H54 (cell line): ENCODE measurements around the gene CNTNAP2.
A peak's percentile ranks its signal among the peaks of the same experiment; 100 is the strongest.

Source experiments
- DNase-seq: peaks from one replicate; pipeline ENCODE4 v3.0.0; 2011; ENCODE audit warnings: low spot score, mixed read lengths; ENCODE audit not compliant: insufficient read length
- FAIRE-seq: peaks from 3 replicates; lab custom pipeline; 2011; peaks lifted over from hg19 to GRCh38; lab: Jason Lieb, UNC
- POLR2A ChIP-seq: IDR thresholded peaks from 2 replicates; pipeline ENCODE4 v1.6.1; 2011; ENCODE audit warnings: low read depth, mild to moderate bottlenecking, low read length

CNTNAP2 gene

GRCh38 chr7:147916573-147916972 lies 1800.0 kb downstream of the CNTNAP2 start:
- DNase-seq (no peak), FAIRE-seq (no peak)
- no peak for TF ChIP-seq POLR2A

- TF ChIP-seq POLR2A = no peak
- DNase-seq = no peak
- no peak for FAIRE-seq
These were observed 1807.2 kb downstream of the CNTNAP2 start for GRCh38 chr7:147923841-147924240.

GRCh38 chr7:147937428-147937827 lies 1820.8 kb downstream of the CNTNAP2 start:
- FAIRE-seq = no peak
- no peak for TF ChIP-seq POLR2A
- DNase-seq = peak; percentile 9

GRCh38 chr7:147941381-147941780 lies 1824.8 kb downstream of the CNTNAP2 start:
- FAIRE-seq = no peak
- TF ChIP-seq POLR2A = no peak
- DNase-seq = no peak

GRCh38 chr7:147944321-147944720 lies 1827.7 kb downstream of the CNTNAP2 start:
- FAIRE-seq (no peak), DNase-seq (no peak)
- TF ChIP-seq POLR2A = no peak

GRCh38 chr7:147952918-147953317 lies 1836.3 kb downstream of the CNTNAP2 start:
- no peak for TF ChIP-seq POLR2A
- DNase-seq (no peak), FAIRE-seq (no peak)

GRCh38 chr7:147968046-147968610 lies 1851.5 kb downstream of the CNTNAP2 start:
- FAIRE-seq = no peak
- TF ChIP-seq POLR2A = no peak
- no peak for DNase-seq

- TF ChIP-seq POLR2A = no peak
- FAIRE-seq = no peak
- no peak for DNase-seq
These were observed 1855.1 kb downstream of the CNTNAP2 start for GRCh38 chr7:147971606-147972110.

GRCh38 chr7:147978201-147978600 lies 1861.6 kb downstream of the CNTNAP2 start:
- no peak for DNase-seq
- TF ChIP-seq POLR2A = no peak
- no peak for FAIRE-seq

GRCh38 chr7:147978651-147979050 lies 1862.0 kb downstream of the CNTNAP2 start:
- FAIRE-seq (no peak), DNase-seq (no peak)
- no peak for TF ChIP-seq POLR2A

GRCh38 chr7:147980826-147981813 lies 1864.5 kb downstream of the CNTNAP2 start:
- DNase-seq (no peak), FAIRE-seq (no peak)
- no peak for TF ChIP-seq POLR2A

GRCh38 chr7:147982307-147982706 lies 1865.7 kb downstream of the CNTNAP2 start:
- FAIRE-seq (no peak), DNase-seq (no peak)
- TF ChIP-seq POLR2A = no peak

GRCh38 chr7:147984265-147984664 lies 1867.7 kb downstream of the CNTNAP2 start:
- FAIRE-seq (no peak), DNase-seq (no peak)
- TF ChIP-seq POLR2A = no peak

- no peak for TF ChIP-seq POLR2A
- no peak for FAIRE-seq
- no peak for DNase-seq
These were observed 1873.5 kb downstream of the CNTNAP2 start for GRCh38 chr7:147990079-147990478.
